Hindlimb muscle (tissue), 1 donor: ENCODE measurements around the gene PTPRM. TPM values are rescaled to one million over a fixed set of nuclear protein-coding genes. Genes with fewer than 3 reads are reported as not detected.
A peak's percentile ranks its signal among the peaks of the same experiment; 100 is the strongest.
"Not testable (repeated sequence)": the region's sequence is repeated elsewhere in the genome, so short reads cannot be mapped to it uniquely, and the experiment has no call there.

Experiments used
- DNase-seq: peaks from one replicate; pipeline ENCODE4 v3.0.0-alpha.2; 2013
- polyA plus RNA-seq: library from polyadenylated mRNA; unstranded; fragments of 120-200 nt; gene quantifications from one replicate; pipeline ENCODE4 v1.2.1, GENCODE V29; 2013; ENCODE audit not compliant: insufficient read length

The PTPRM gene
- polyA plus RNA-seq, 1 donor: 80.2 TPM

- DNase-seq: no peak
Measured at GRCh38 chr18:7729868-7730267, 162.8 kb downstream of the PTPRM start.

- DNase-seq: no peak
Measured at GRCh38 chr18:7730682-7731081, 163.6 kb downstream of the PTPRM start.

DNA sequence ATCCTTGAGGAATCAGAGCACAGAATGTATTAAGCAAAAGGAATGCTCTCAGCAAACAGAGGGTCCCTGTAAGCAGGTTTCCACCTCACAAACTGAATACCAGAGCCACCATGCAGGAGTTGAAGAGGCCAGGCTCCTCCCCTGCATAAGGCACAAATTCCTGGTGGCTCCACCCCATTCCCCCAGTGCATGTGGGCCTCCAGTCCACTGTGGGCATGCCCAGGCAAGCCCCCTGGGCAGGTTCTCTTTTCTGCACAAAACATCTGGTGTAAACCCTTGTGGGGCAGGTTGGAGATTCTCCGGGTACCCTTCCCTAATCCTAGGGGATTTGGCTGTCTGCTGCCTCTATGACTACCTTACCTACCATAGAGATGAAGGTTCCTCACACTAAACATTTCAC lies 166.5 kb downstream of the PTPRM start:
- no peak for DNase-seq

GRCh38 chr18:7735196-7735595 lies 168.1 kb downstream of the PTPRM start:
- DNase-seq: no peak

DNA sequence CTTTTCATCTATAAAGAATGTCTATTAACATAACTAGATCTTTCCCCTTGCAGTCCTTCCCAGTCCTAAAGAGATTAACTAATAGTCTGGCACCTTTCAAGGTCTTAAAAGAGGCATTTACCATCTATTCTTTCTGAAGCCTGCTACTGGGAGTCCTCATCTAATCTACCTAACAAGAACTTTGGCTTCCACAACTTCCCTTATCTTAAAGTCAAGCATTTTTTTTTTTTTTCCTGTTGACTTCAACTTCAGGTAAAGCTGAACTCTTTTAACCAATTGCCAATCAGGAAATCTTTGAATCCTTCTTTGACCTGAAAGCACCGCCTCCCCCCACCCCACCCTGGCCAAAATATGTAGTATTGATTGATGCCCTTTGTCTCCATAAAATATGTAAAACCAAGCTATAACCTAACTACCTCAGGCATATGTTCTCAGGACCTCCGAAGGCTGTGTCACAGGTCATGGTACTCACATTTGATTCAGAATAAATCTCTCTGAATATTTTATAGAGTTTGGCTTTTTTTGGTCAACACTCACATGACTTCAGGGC lies 168.6 kb downstream of the PTPRM start:
- no peak for DNase-seq

DNA sequence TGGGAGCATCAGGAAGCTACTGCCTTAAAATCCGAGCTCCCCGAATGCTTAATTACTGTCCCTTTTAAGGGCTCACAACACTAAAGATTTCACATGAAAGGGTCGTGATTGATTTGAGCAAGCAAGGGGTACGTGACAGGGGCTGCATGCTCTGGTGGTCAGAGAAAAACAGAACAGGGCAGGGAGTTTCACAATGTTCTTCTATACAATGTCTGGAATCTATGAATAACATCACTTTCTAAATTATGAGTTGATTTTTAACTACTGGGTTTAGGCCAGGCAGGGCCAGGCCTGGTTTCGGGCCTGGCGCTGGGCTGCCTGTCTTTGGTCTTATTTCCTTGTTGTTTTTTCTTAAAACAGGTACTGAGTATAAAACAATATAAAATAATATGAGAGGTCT lies 169.4 kb downstream of the PTPRM start:
- not testable (repeated sequence) for DNase-seq

DNA sequence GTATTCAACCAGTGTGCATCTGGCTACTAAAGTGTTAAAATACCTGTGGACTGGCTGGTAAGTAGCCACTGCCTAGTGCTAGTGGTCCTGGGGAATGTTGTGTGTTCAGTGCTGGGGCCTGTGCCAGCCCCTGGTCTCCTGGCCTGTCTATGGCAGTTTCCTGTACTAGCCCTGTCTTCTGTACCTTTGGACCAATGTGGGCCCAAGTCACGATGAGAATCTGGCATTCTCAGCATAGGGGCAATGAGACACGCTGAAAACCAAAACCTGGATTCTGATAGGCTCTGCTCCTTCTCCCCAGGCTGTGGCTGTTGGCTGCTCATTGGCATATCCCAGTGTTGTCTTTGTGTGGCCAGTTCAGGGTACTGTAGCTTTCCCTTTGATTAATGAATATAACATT lies 170.4 kb downstream of the PTPRM start:
- no peak for DNase-seq

DNA sequence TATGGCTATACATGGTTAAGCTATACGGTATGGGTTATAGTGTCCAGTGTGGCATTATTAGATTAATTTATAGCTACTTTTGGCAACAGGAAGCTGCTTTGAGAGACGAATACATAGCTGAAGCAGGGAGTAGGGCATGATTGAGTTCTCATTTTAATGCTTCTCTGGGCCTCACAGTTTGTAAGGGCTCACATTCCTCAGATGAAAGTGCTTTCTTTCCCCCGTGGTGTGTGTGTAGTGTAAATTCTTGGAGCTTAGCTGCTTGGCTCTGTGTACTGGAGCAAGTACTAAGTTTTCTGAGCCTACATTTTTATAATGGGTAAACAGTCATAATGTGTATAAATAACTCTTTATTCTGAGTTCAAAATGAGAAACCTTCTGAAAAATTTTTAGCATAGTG lies 173.7 kb downstream of the PTPRM start:
- DNase-seq: no peak

DNA sequence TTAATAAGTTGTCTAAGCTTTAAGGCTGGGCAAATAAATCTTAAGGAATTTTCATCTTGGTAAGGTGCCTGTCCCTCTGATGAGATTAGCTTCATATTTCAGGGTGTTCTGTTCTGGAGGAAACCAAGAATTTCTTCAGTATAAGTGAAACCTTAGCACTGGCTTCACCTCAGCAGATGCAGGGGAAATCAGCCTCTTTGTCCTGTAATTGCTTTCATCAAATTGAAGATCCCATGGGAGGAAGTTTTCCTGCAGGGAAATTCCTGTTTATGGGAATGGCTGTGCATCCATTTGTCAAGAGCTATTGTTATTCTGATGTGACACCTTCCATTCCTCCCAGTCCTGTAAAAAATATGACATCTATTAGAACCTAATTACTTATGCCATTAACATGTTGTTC lies 174.5 kb downstream of the PTPRM start:
- no peak for DNase-seq

- DNase-seq: peak; percentile 50
Measured at GRCh38 chr18:7742224-7742623, 175.1 kb downstream of the PTPRM start.

GRCh38 chr18:7743256-7743655 lies 176.1 kb downstream of the PTPRM start:
- DNase-seq: no peak

DNA sequence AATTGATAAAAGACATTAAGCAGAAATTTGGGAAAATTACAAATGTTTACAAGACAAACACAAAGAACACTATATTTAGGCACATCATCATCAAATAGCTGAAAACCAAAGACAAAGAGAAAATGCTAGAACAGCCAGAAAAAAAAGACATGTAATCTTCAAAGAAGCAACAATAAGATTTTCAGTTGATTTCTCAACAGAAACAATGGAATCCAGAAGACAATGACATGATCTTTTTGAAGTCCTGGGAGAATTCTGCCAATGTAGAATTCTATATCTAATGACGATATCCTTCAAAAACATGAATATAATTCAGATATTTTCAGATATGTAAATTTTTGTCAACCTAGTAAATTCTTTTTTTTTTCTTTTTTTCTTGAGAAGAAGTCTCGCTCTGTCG lies 179.0 kb downstream of the PTPRM start:
- DNase-seq: no peak

GRCh38 chr18:7748251-7749007 lies 181.3 kb downstream of the PTPRM start:
- no peak for DNase-seq

DNA sequence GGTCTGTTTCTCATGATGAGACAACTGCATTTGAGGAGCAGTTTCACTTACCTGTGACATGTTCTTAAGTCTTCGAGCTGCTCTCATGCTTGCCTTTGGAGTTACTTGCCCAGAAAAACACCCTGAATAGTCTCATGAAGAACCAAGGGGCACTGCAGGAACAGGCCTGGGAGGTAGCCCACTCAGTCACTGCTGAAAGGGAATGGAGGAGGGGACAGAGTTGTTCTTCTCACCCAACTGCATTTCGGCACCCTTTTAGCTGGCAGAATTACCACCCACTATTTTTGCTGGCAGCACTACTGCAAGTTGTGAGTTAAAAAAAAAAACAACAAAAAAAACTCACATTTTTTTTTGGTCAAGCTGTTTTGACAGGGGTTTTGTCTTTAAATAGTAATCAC lies 181.9 kb downstream of the PTPRM start:
- DNase-seq: no peak

GRCh38 chr18:7749510-7749981 lies 182.4 kb downstream of the PTPRM start:
- no peak for DNase-seq

GRCh38 chr18:7750095-7750663 lies 183.1 kb downstream of the PTPRM start:
- no peak for DNase-seq

- DNase-seq: no peak
Measured at GRCh38 chr18:7750966-7751365, 183.8 kb downstream of the PTPRM start.

DNA sequence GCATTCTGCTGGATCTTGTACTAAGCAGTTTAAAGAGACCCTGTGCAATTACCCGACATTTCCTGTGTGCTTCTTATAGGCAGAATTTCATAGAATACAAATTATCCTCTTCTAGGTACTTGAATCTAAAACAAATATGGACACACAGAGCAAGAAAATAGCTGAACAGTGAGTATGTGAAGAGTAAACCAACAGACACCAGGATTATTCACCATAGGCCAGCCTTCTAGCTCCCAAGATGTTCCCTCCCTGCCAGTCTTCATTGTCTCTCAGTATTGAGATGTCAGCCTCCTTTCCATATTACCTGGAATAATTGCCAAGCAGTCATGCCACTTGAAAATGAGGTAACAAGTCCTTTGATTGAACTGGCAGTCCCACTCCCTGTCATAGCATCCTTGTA lies 187.1 kb downstream of the PTPRM start:
- DNase-seq: no peak

GRCh38 chr18:7754725-7755181 lies 187.6 kb downstream of the PTPRM start:
- DNase-seq: no peak

DNA sequence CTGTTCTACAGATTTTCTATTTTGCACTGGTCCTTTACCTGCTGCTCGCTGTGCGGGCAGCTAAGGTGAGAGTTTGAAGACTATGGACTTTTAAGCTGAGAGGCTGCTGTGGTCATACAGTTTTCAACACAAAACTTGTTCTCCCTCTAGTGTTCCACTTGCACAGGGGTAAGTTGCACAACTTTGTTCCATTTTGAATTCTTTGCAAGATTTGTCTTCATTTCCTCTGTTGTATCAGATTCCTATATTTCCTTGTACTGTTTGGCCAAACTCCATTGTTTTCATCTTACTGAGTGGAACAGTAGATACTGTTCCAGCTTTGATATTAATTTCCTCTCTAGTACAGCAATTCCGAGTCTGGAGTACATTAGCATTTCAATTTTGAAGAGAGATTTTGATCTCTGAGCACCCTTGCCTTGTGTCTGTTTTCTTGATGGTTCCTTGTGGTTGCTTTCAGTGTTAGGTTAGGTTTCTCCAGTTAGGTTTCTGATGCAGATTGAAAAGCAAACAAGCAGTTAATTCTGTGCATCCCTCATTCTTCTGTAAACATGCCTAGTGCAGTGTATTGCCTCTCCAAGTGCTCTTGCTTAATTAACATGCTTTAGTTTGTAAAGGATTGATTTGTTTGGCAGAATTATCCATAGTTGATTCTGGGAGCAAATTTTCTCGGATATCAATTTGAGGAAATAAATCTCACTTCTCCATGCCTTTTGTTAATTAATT lies 188.8 kb downstream of the PTPRM start:
- no peak for DNase-seq

DNA sequence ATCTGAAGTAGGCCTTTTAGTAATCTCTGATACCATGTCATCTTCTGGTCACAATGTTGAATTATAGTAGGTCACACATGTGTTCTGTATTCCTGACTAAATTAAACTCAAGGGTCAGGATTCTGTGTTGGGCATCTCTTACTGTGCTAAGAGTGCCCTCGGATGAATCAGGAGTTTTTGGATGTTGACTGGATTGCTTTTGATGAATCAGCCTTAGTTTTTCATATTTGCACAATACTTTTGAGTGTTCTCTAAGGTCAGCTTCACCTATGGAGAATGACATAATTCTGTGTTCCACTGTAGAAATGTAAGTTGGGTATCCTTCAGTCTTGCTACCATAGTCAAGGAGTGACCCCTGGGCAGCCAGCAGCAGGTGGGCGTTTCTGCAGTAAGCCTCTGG lies 190.1 kb downstream of the PTPRM start:
- no peak for DNase-seq

GRCh38 chr18:7758764-7759163 lies 191.6 kb downstream of the PTPRM start:
- no peak for DNase-seq
